GM21619 (cell line): ENCODE measurements around the gene AFAP1L1.

Experiments used
- ATAC-seq: cut with Tn5 transposase; IDR thresholded peaks from one replicate; pipeline ENCODE4 v1.9.1; 2021; ENCODE audit not compliant: unreplicated experiment

The AFAP1L1 gene

GRCh38 chr5:149271716-149272563 is at the start of gene AFAP1L1:
Gene AFAP1L1, plus strand, starts transcription at chr5:149271859. Its CDS starts 110 bp downstream, at chr5:149271969.
- no peak for ATAC-seq

DNA sequence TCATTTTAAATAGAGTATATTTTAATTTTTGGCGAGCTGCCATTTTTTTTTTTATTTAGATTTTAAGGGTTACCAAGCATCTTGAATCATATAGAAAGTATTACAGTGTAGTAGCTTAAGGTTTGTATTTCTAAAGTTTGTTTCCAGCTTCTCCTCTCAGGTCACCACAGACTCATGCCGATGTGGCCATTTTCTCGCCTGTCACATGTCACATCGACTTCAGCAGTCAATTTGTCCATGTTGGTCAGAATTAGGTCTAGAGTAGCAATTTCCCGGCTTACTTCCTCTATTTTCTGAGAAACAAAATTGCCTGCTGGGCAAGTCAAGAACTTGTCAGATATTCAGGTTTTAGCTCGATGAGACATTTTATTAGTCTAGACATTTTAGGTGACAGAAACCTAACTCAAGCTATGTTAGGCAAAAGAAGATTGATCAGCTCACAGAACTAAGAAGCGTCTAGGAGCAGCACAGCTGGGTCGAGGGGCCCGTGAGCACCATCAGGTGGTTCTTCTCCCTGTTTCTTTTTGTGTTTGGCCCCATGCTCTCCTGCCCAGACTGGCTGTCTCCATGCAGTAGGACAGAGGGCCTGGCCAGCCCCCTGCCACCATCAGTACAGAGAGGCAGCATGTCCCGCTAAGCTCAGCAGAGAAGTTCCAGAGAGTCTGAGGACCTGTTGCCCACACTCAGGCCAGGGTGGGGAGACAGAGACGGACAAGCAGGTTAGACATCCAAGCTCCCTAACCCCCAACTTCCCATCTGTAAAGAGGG is 48.4 kb upstream of the AFAP1L1 start:
- no peak for ATAC-seq

- no peak for ATAC-seq
Measured at GRCh38 chr5:149224282-149224681, 47.4 kb upstream of the AFAP1L1 start.

DNA sequence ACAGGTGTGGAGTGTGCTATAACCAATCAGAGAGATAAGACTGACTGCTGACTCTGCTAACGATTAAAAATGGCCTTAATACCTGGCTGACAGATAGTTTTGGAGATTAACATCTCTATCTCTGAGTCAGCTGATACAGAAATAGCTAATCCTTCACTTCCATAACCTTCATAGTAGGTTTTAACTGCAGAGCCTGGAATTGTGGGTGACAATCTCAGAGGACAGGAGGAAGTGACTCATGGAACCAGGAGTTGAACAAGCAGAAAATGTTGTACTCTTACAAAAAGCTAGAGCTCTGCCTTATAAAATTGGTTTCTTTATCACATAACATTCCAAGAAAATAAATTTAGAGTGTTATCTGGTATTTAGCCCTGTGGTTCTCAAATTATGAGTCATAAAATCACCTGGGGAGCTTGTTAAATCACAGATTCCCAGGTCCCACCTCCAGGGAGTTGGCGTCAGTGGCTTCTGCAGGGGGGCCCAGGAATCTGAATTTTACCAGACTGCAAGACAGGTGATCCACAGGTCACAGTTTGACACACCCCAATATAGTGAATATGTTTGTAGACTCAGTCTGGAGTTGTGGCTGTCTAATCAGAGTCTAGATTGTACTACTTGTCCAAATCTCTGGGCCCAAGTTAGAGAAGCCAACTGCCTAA is 44.4 kb upstream of the AFAP1L1 start:
- no peak for ATAC-seq

GRCh38 chr5:149228618-149229297 is 42.9 kb upstream of the AFAP1L1 start:
- no peak for ATAC-seq

DNA sequence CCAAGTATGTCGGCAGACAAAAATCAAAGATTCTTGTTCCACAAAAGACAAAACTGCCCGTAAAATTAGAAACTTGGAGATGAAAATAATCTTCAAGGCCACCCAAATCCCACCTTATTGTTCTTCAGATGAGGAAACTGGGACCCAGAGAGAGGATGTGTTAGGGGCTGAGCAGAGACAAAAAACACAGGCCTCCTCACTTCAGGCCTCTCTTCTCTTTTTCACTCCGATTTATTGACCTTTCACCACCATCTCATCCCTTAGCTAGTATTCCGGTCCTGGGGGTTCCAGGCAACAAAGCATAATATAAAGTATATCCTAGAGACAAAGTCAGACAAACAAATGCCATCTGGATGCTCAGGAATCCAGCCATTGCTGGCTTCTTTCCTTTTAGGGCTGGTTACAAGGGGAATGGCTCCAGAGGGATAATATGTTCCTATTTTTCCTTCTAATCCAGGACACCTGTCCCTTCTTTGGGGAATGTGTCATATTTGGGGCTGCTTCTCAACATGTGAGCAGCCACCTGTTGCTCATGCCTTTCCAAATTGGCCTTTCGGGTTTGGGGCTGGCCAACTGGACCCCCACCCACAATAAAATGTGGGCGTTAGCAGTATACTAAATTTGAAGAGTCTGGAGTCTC is 42.2 kb upstream of the AFAP1L1 start:
- no peak for ATAC-seq

GRCh38 chr5:149235841-149236240 is 35.8 kb upstream of the AFAP1L1 start:
- ATAC-seq, result no peak

DNA sequence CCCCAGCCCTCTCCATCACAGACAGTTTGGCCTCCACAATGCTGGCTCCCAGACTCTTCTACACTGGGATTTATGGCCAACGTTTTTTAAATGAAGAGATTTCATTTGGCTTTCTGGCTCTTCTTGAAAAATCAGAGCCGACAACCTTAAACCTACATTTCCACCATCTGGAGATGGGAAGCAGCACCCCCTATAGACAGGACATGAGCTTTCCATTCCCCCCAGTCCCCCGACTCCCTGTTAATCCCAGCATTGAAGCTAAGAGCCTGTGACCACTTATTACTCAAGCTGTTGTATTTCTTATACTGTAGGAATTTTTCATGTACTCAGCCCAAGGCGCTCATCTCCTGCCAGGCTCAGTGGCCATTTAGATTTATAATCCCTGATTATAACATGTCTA is 34.0 kb upstream of the AFAP1L1 start:
- no peak for ATAC-seq

GRCh38 chr5:149238540-149238939 is 33.1 kb upstream of the AFAP1L1 start:
- ATAC-seq, result no peak

GRCh38 chr5:149239917-149240316 is 31.7 kb upstream of the AFAP1L1 start:
- no peak for ATAC-seq

- ATAC-seq, result peak; percentile 75
Measured at GRCh38 chr5:149240354-149240998, 31.2 kb upstream of the AFAP1L1 start.

GRCh38 chr5:149242339-149242738 is 29.3 kb upstream of the AFAP1L1 start:
- no peak for ATAC-seq

DNA sequence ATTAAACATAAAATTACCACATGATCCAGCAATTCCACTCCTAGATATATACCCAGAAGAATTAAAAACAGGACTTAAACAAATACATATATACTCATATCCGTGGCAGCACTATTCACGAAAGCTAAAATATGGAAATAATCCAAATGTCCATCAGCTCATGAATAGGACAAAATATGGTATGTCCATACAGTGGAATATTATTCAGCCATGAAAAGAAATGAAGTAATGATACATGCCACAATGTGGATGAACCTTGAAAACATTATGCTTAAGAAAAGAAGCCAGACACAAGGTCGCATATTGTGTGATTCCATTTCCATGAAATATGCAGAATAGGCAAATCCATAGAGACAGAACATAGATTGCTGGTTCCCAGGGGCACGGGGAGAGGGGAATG is 24.8 kb upstream of the AFAP1L1 start:
- ATAC-seq, result no peak

- ATAC-seq, result no peak
Measured at GRCh38 chr5:149247726-149248125, 23.9 kb upstream of the AFAP1L1 start.

- ATAC-seq, result no peak
Measured at GRCh38 chr5:149251546-149251945, 20.1 kb upstream of the AFAP1L1 start.

DNA sequence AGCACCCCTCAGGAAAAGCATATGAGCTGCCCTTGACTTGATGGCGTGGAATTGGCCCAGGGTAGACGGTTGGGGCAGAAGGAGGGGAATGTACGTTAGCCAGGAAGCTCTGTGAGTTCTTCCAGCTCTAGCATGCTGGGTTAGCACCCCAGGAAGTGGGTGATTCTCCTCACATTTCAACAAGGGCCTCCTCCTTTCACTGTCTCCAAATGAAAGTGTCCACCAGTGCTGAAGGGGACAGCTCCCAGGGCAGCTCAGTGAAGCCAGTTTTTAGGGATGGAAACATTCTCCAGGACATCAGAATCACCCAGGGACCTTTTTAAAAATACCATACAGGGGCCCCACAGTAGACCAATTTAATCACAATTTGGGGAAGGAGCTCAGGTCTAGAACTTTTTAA is 17.2 kb upstream of the AFAP1L1 start:
- ATAC-seq, result no peak

GRCh38 chr5:149256451-149256850 is 15.2 kb upstream of the AFAP1L1 start:
- ATAC-seq, result no peak

DNA sequence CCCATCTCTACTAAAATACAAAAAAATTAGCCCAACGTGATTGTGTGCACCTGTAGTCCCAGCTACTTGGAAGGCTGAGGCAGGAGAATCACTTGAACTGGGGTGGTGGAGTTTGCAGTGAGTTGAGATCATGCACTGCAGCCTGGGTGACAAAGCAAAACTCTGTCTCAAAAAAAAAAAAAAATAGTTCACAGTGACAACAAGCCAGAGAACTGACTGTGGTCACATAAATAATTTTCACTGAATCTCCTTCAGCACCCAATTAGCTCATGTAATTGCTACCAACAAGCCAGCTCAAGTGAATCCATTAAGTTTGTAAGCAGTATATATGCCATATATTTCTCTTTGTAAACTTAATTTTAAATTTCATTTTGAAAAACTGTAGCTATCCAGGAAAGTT is 14.5 kb upstream of the AFAP1L1 start:
- ATAC-seq, result no peak

DNA sequence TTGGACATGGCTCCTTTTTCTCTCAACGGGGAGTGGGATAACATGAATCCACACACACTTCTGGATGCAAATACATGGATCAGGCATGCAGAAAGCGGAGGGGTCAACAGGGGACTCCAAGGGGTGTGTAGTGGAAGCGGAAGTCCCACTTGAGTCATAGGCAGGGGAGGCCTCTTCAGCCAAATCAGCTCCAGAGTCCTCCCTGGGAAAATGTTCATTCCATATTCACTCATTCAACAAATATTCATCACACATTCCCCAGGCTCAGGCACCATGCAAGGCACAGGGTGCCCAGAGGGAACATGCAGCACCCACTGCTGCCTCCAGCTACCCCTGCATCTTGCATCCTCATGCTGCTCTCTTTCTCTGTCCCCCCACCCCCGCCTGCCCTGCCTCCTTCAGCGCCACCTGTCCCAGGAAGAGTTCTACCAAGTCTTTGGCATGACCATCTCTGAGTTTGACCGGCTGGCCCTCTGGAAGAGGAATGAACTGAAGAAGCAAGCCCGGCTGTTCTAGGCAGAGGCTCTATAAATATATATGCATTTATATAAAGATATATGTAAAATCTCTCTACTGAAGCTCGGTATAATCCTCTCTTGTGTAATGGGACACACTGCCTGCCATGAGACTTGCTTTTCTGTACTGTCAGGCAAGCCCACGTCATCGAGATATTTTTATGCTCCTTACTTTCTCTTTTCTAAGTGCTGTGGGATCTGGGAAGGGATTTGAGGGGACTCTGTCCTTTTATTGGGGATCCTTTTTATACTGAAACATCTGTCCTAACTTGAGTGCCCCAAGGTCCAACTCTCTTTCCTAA is 13.6 kb upstream of the AFAP1L1 start:
- no peak for ATAC-seq
